SK-N-SH (cell line): Measurements from ENCODE around the gene CC2D2A. TPM values are rescaled to one million over a fixed set of nuclear protein-coding genes. Genes with fewer than 3 reads are reported as not detected.

Experiments used
- CTCF ChIA-PET: fragments of 300-600, 350-600 bp; formaldehyde crosslinking; extraction: SDS; loops from one replicate; lab custom pipeline; 2021; lab: Yijun Ruan, JAX
- POLR2A ChIA-PET: fragments of 350-600 bp; sonication (Branson Sonifier 250); formaldehyde crosslinking; extraction: SDS; loops from one replicate; lab custom pipeline; 2020; ENCODE audit warnings: antibody characterized with exemption, inconsistent platforms; lab: Yijun Ruan, JAX
- DNase-seq: peaks from one replicate; pipeline ENCODE4 v3.0.0; 2012
- H2AFZ ChIP-seq: fragments of 200-600 bp; sonication (generic); 2 replicates; pipeline ENCODE4 v1.8.1; 2016; ENCODE audit warnings: antibody characterized with exemption, mild to moderate bottlenecking, low read depth
- H3F3A ChIP-seq: fragments of 200-600 bp; sonication (generic); replicated peaks from 2 replicates; pipeline ENCODE3; 2016; ENCODE audit warnings: antibody characterized with exemption, mild to moderate bottlenecking; ENCODE audit not compliant: insufficient read depth
- H3K27ac ChIP-seq, 2 experiments: fragments of 200-500 bp in 1 of 2; fragments of 200-600 bp in 1 of 2; sonication (Bioruptor generic) in 1 of 2; sonication (generic), shearing (Covaris generic) in 1 of 2; 2 replicates each; pipeline versions ENCODE4 v1.5.1 to v1.6.1; 2014 to 2016; ENCODE audit warnings: low read depth in 2 of 2, inconsistent platforms in 1 of 2, low read length in 1 of 2, mild to moderate bottlenecking in 1 of 2, mixed read lengths in 1 of 2
- H3K27me3 ChIP-seq: fragments of 200-600 bp; sonication (generic), shearing (Covaris generic); 2 replicates; pipeline ENCODE4 v1.6.1; 2016; ENCODE audit warnings: mixed run types; ENCODE audit not compliant: insufficient read depth
- H3K36me3 ChIP-seq, 2 experiments: fragments of 200-500 bp in 1 of 2; fragments of 200-600 bp in 1 of 2; sonication (Bioruptor generic) in 1 of 2; sonication (generic) in 1 of 2; replicated peaks in 1 of 2; 2 replicates each; pipeline versions ENCODE3 to v1.5.1; 2014 to 2016; ENCODE audit warnings: low read length in 1 of 2, mild to moderate bottlenecking in 1 of 2; ENCODE audit not compliant: insufficient read depth in 2 of 2, control insufficient read depth in 1 of 2
- H3K4me1 ChIP-seq, 2 experiments: fragments of 200-500 bp in 1 of 2; fragments of 200-600 bp in 1 of 2; sonication (Bioruptor generic) in 1 of 2; sonication (generic), shearing (Covaris generic) in 1 of 2; 2 replicates each; pipeline versions ENCODE4 v1.5.1 to v1.6.1; 2014 to 2016; ENCODE audit warnings: low read depth in 1 of 2, low read length in 1 of 2, mixed run types in 1 of 2; ENCODE audit not compliant: insufficient read depth in 2 of 2, control insufficient read depth in 1 of 2
- H3K4me2 ChIP-seq: fragments of 200-600 bp; sonication (generic), shearing (Covaris generic); 2 replicates; pipeline ENCODE4 v1.6.1; 2017; ENCODE audit warnings: mixed run types
- H3K4me3 ChIP-seq, 2 experiments: fragments of 200-500 bp in 1 of 2; fragments of 200-600 bp in 1 of 2; sonication (Bioruptor generic) in 1 of 2; sonication (generic), shearing (Covaris generic) in 1 of 2; 2 replicates each; pipeline versions ENCODE4 v1.5.1 to v1.8.1; 2014 to 2016; ENCODE audit warnings: low read depth in 2 of 2, inconsistent platforms in 1 of 2, low read length in 1 of 2, mild to moderate bottlenecking in 1 of 2, mixed read lengths in 1 of 2, moderate library complexity in 1 of 2
- H3K79me2 ChIP-seq: fragments of 200-600 bp; sonication (generic); 2 replicates; pipeline ENCODE4 v1.8.1; 2017; ENCODE audit warnings: mild to moderate bottlenecking; ENCODE audit not compliant: insufficient read depth
- H3K9ac ChIP-seq: fragments of 200-600 bp; sonication (generic); 2 replicates; pipeline ENCODE4 v1.6.1; 2017; ENCODE audit warnings: mixed run types
- H3K9me2 ChIP-seq: fragments of 200-600 bp; sonication (generic); 2 replicates; pipeline ENCODE4 v1.6.1; 2017; ENCODE audit warnings: mixed run types
- H3K9me3 ChIP-seq: fragments of 200-600 bp; sonication (generic); 2 replicates; pipeline ENCODE4 v1.6.1; 2017; ENCODE audit warnings: mixed run types, mild to moderate bottlenecking, moderate library complexity
- H4K20me1 ChIP-seq: fragments of 200-600 bp; sonication (generic); 2 replicates; pipeline ENCODE4 v1.6.1; 2017; ENCODE audit warnings: mild to moderate bottlenecking, mixed run types; ENCODE audit not compliant: insufficient read depth
- CHD2 ChIP-seq: fragments of 150-350 bp; IDR thresholded peaks from 2 replicates; pipeline ENCODE4 v1.6.1; 2018; ENCODE audit warnings: low read length; ENCODE audit not compliant: partially characterized antibody
- CTCF ChIP-seq: fragments of 200-600 bp; sonication (generic); IDR thresholded peaks from 2 replicates; pipeline ENCODE4 v1.6.1; 2017; ENCODE audit warnings: antibody characterized with exemption, mild to moderate bottlenecking, moderate library complexity
- EZH2phosphoT487 ChIP-seq: fragments of 200-600 bp; sonication (generic); IDR thresholded peaks from 2 replicates; pipeline ENCODE4 v1.6.1; 2017; ENCODE audit warnings: low read depth, mixed run types, mild to moderate bottlenecking, antibody characterized with exemption, moderate library complexity, borderline replicate concordance
- FOSL2 ChIP-seq: IDR thresholded peaks from 2 replicates; pipeline ENCODE4 v1.4.0; 2012; ENCODE audit warnings: low read depth, mild to moderate bottlenecking, moderate library complexity, borderline replicate concordance
- FOXJ3 ChIP-seq: sonication (generic); formaldehyde crosslinking; IDR thresholded peaks from 2 replicates; pipeline ENCODE4 v1.5.1; 2020; ENCODE audit warnings: mild to moderate bottlenecking, missing genetic modification reagents
- FOXM1 ChIP-seq: IDR thresholded peaks from 2 replicates; pipeline ENCODE4 v1.4.0; 2012; ENCODE audit warnings: low read depth, mild to moderate bottlenecking
- IRF3 ChIP-seq: fragments of 150-350 bp; IDR thresholded peaks from 2 replicates; pipeline ENCODE4 v1.6.1; 2016; ENCODE audit warnings: mild to moderate bottlenecking, low read depth, low read length
- MAX ChIP-seq: IDR thresholded peaks from 2 replicates; pipeline ENCODE4 v1.4.0; 2012; ENCODE audit warnings: low read depth
- NRF1 ChIP-seq: IDR thresholded peaks from 2 replicates; pipeline ENCODE4 v1.6.1; 2012; ENCODE audit warnings: low read depth, mild to moderate bottlenecking, low read length
- PBX3 ChIP-seq: IDR thresholded peaks from 2 replicates; pipeline ENCODE4; 2012
- POLR2AphosphoS5 ChIP-seq: IDR thresholded peaks from 2 replicates; pipeline ENCODE4 v1.6.1; 2012; ENCODE audit warnings: low read depth, low read length
- RAD21 ChIP-seq: IDR thresholded peaks from 2 replicates; pipeline ENCODE4 v1.6.1; 2012; ENCODE audit warnings: mild to moderate bottlenecking, low read length
- REST ChIP-seq: IDR thresholded peaks from 2 replicates; pipeline ENCODE4 v1.6.1; 2012; ENCODE audit warnings: mild to moderate bottlenecking, low read depth, low read length, moderate library complexity
- SIN3A ChIP-seq: IDR thresholded peaks from 2 replicates; pipeline ENCODE4 v1.6.1; 2012; ENCODE audit warnings: low read depth, mild to moderate bottlenecking, low read length, moderate library complexity, borderline replicate concordance
- SMC3 ChIP-seq: IDR thresholded peaks from 2 replicates; pipeline ENCODE4 v1.6.1; 2012; ENCODE audit warnings: low read depth, low read length, improper control_type of control experiment
- TCF12 ChIP-seq: IDR thresholded peaks from 2 replicates; pipeline ENCODE4 v1.4.0; 2012
- USF1 ChIP-seq: IDR thresholded peaks from 2 replicates; pipeline ENCODE4 v1.4.0; 2012; ENCODE audit warnings: low read depth, borderline replicate concordance
- WGBS: methylation state at CpG from one replicate; pipeline ENCODE4 v1.1.6; 2017; ENCODE audit warnings: low lambda C conversion rate; 5-methylcytosine and 5-hydroxymethylcytosine counted together
- polyA plus RNA-seq, 3 experiments: library from polyadenylated mRNA; depleted of rRNA; stranded (reverse); fragments of >200 nt; gene quantifications; 2 replicates each; pipeline ENCODE4 v1.2.3, GENCODE V29; 2012

Gene CC2D2A
- polyA plus RNA-seq, 1 of the 3 experiments (the other 2 are of a cell fraction), result 17.8 TPM

GRCh38 chr4:15443371-15444160, 26.1 kb upstream of the CC2D2A start (continued):
- TF ChIP-seq REST (no peak), TCF12 (no peak), POLR2AphosphoS5 (no peak), SMC3 (no peak), MAX (no peak), CTCF (no peak), NRF1 (no peak), FOSL2 (no peak)

- 72% methylated on average over 7 of the region's 7 CpGs for WGBS
- no peak overlapping the region for H3K9ac ChIP-seq
- H3K36me3 ChIP-seq, result no peaks in the 10 kb centered on the region
- H3K27ac ChIP-seq, result no peak overlapping the region
- H3K9me2 ChIP-seq, result no peaks in the 10 kb centered on the region
- DNase-seq, result no peak
- H3K9me3 ChIP-seq, result no peaks in the 10 kb centered on the region
- TF ChIP-seq FOXM1 (no peak), FOXJ3 (no peak), MAX (no peak), EZH2phosphoT487 (no peak), TCF12 (no peak), CHD2 (no peak), SIN3A (no peak), PBX3 (no peak), RAD21 (no peak), POLR2AphosphoS5 (no peak), IRF3 (no peak), USF1 (no peak)
- TF ChIP-seq, all 33 proteins: peak for 0
- Histone ChIP-seq H3K79me2 (no peaks in the 10 kb centered on the region), H4K20me1 (no peaks in the 10 kb centered on the region), H3F3A (no peaks in the 10 kb centered on the region), H3K4me3 (no peak overlapping the region), H2AFZ (no peak overlapping the region), H3K4me1 (no peaks in the 10 kb centered on the region), H3K4me2 (no peak overlapping the region), H3K27me3 (no peaks in the 10 kb centered on the region)
- POLR2A ChIA-PET, result no interaction called here
- CTCF ChIA-PET, result interaction anchor here (1.6 kb wide), 2 partner anchors 13 to 212 kb away, joined by 4 to 8 read pairs; no protein-coding TSS in a partner anchor
Measured at GRCh38 chr4:15444276-15444675, 25.4 kb upstream of the CC2D2A start.
